Spleen (tissue), 7 donors: Measurements from ENCODE around the gene SHC2.

Source experiments
- CTCF ChIP-seq, 11 experiments: fragments of 200-600 bp in 7 of 11; fragments of 450-650 bp in 4 of 11; sonication (generic) in 4 of 11; IDR thresholded peaks in 8 of 11; conservative IDR thresholded peaks in 3 of 11; 1 replicate in 7 of 11; 2 replicates in 4 of 11; pipeline versions ENCODE4 v1.4.0 to v1.8.0; 2016 to 2021; ENCODE audit warnings: antibody characterized with exemption in 11 of 11, inconsistent platforms in 4 of 11, mild to moderate bottlenecking in 1 of 11
- POLR2A ChIP-seq, 3 donors: fragments of 450-650 bp; IDR thresholded peaks; one replicate each; pipeline ENCODE4 v1.5.1; 2017; ENCODE audit warnings: antibody characterized with exemption in 3 of 3, mild to moderate bottlenecking in 1 of 3
- POLR2AphosphoS5 ChIP-seq, 3 donors: sonication (generic); formaldehyde crosslinking; IDR thresholded peaks; one replicate each; pipeline ENCODE4 v1.5.1; 2017; ENCODE audit warnings: antibody characterized with exemption in 3 of 3
- donor health status: DM: no; HTN: no; CAD: no; lungs with moderate emphysema.
- donor health status: DM: no; HTN: no; CAD: no.
- donor health status: DM: no; HTN: no; CAD: no.

- TF ChIP-seq CTCF (IDR thresholded peaks at IDR 0.05 in 8 of 11, conservative IDR thresholded peaks at IDR 0.05 in 3 of 11): no peak
- TF ChIP-seq POLR2A (IDR thresholded peaks at IDR 0.05): no peak
- no peak for TF ChIP-seq POLR2AphosphoS5 (IDR thresholded peaks at IDR 0.05)
These were observed 7.2 kb downstream of the SHC2 start for GRCh38 chr19:453606-454005.
